H1 (cell line): ENCODE data around the gene HMG20A. TPM values are rescaled to one million over a fixed set of nuclear protein-coding genes. Genes with fewer than 3 reads are reported as not detected.

ENCODE experiments used
- CBX8 ChIP-seq: fragments of 300-800, 300-1000 bp; sonication (generic); IDR thresholded peaks from 2 replicates; pipeline ENCODE4 v1.7.1; 2016; ENCODE audit warnings: low read depth, low read length, borderline replicate concordance
- HDAC2 ChIP-seq, 2 experiments: fragments of 300-600 bp in 1 of 2; sonication (generic) in 1 of 2; IDR thresholded peaks; 2 replicates each; pipeline ENCODE4 v1.6.1; 2011 to 2012; ENCODE audit warnings: low read depth in 2 of 2, low read length in 2 of 2, mild to moderate bottlenecking in 2 of 2, moderate library complexity in 2 of 2, borderline replicate concordance in 1 of 2, inconsistent platforms in 1 of 2
- PHF8 ChIP-seq: fragments of 200-600 bp; sonication (generic); conservative IDR thresholded peaks from 2 replicates; pipeline ENCODE4 v1.7.1; 2012; ENCODE audit warnings: low read depth, mild to moderate bottlenecking, inconsistent platforms, low read length, moderate library complexity
- POU5F1 ChIP-seq: IDR thresholded peaks from 2 replicates; pipeline ENCODE4 v1.6.1; 2011; ENCODE audit warnings: low read depth, mild to moderate bottlenecking, low read length, moderate library complexity
- RXRA ChIP-seq: IDR thresholded peaks from 2 replicates; pipeline ENCODE4 v1.6.1; 2011; ENCODE audit warnings: low read depth, mild to moderate bottlenecking, low read length, moderate library complexity; ENCODE audit not compliant: insufficient read depth
- SIRT6 ChIP-seq: IDR thresholded peaks from one replicate; pipeline ENCODE4 v1.7.1; 2012; ENCODE audit warnings: low read length, inconsistent platforms
- SUZ12 ChIP-seq: fragments of 200-600 bp; sonication (generic); IDR thresholded peaks from 2 replicates; pipeline ENCODE4 v1.6.1; 2012; ENCODE audit warnings: mild to moderate bottlenecking, inconsistent platforms, low read length, moderate library complexity, mixed read lengths
- TBP ChIP-seq: IDR thresholded peaks from 2 replicates; pipeline ENCODE4 v1.6.1; 2011; ENCODE audit warnings: low read depth, low read length, improper control_type of control experiment
- ZNF274 ChIP-seq: IDR thresholded peaks from 2 replicates; pipeline ENCODE4 v1.7.0; 2012; ENCODE audit warnings: low read length, borderline replicate concordance; ENCODE audit errors: extremely low read depth
- polyA plus RNA-seq, 7 experiments: library from polyadenylated mRNA; depleted of rRNA in 3 of 7; stranded (reverse) in 5 of 7; unstranded in 2 of 7; fragments of >200 nt in 5 of 7; fragments of 200-250 nt in 2 of 7; gene quantifications; 1 replicate in 5 of 7; 2 replicates in 1 of 7; 4 replicates in 1 of 7; pipeline versions ENCODE4 v1.2.1 to v1.2.3, GENCODE V29; 2011 to 2013; ENCODE audit warnings: missing spikeins in 2 of 7, mixed read lengths in 2 of 7
- total RNA-seq: library from RNA; stranded (reverse); fragmentation: NEBNext Ultra II Directional; extraction: Animal tissue kit (Norgen Biotek cat#: 25700); gene quantifications from 2 replicates; pipeline ENCODE4 v1.2.1, GENCODE V29; 2021
- TF ChIP-seq, protein P1 (sequence below): fragments of 300-600 bp; sonication (generic); IDR thresholded peaks from 2 replicates; pipeline ENCODE4 v1.7.1; 2012; ENCODE audit warnings: low read length, moderate library complexity, mild to moderate bottlenecking, inconsistent platforms; ENCODE audit not compliant: insufficient replicate concordance

Gene HMG20A
- total and polyA plus RNA-seq, 2 of the 8 experiments (the other 6 are each of a cell fraction or from before 2014, with no cell fraction given) = 52.1 to 59.7 TPM

GRCh38 chr15:77419836-77420609, 665 bp upstream of the HMG20A start, which contains the start of gene PEAK1 (continued):
- TF ChIP-seq, protein P1, sequence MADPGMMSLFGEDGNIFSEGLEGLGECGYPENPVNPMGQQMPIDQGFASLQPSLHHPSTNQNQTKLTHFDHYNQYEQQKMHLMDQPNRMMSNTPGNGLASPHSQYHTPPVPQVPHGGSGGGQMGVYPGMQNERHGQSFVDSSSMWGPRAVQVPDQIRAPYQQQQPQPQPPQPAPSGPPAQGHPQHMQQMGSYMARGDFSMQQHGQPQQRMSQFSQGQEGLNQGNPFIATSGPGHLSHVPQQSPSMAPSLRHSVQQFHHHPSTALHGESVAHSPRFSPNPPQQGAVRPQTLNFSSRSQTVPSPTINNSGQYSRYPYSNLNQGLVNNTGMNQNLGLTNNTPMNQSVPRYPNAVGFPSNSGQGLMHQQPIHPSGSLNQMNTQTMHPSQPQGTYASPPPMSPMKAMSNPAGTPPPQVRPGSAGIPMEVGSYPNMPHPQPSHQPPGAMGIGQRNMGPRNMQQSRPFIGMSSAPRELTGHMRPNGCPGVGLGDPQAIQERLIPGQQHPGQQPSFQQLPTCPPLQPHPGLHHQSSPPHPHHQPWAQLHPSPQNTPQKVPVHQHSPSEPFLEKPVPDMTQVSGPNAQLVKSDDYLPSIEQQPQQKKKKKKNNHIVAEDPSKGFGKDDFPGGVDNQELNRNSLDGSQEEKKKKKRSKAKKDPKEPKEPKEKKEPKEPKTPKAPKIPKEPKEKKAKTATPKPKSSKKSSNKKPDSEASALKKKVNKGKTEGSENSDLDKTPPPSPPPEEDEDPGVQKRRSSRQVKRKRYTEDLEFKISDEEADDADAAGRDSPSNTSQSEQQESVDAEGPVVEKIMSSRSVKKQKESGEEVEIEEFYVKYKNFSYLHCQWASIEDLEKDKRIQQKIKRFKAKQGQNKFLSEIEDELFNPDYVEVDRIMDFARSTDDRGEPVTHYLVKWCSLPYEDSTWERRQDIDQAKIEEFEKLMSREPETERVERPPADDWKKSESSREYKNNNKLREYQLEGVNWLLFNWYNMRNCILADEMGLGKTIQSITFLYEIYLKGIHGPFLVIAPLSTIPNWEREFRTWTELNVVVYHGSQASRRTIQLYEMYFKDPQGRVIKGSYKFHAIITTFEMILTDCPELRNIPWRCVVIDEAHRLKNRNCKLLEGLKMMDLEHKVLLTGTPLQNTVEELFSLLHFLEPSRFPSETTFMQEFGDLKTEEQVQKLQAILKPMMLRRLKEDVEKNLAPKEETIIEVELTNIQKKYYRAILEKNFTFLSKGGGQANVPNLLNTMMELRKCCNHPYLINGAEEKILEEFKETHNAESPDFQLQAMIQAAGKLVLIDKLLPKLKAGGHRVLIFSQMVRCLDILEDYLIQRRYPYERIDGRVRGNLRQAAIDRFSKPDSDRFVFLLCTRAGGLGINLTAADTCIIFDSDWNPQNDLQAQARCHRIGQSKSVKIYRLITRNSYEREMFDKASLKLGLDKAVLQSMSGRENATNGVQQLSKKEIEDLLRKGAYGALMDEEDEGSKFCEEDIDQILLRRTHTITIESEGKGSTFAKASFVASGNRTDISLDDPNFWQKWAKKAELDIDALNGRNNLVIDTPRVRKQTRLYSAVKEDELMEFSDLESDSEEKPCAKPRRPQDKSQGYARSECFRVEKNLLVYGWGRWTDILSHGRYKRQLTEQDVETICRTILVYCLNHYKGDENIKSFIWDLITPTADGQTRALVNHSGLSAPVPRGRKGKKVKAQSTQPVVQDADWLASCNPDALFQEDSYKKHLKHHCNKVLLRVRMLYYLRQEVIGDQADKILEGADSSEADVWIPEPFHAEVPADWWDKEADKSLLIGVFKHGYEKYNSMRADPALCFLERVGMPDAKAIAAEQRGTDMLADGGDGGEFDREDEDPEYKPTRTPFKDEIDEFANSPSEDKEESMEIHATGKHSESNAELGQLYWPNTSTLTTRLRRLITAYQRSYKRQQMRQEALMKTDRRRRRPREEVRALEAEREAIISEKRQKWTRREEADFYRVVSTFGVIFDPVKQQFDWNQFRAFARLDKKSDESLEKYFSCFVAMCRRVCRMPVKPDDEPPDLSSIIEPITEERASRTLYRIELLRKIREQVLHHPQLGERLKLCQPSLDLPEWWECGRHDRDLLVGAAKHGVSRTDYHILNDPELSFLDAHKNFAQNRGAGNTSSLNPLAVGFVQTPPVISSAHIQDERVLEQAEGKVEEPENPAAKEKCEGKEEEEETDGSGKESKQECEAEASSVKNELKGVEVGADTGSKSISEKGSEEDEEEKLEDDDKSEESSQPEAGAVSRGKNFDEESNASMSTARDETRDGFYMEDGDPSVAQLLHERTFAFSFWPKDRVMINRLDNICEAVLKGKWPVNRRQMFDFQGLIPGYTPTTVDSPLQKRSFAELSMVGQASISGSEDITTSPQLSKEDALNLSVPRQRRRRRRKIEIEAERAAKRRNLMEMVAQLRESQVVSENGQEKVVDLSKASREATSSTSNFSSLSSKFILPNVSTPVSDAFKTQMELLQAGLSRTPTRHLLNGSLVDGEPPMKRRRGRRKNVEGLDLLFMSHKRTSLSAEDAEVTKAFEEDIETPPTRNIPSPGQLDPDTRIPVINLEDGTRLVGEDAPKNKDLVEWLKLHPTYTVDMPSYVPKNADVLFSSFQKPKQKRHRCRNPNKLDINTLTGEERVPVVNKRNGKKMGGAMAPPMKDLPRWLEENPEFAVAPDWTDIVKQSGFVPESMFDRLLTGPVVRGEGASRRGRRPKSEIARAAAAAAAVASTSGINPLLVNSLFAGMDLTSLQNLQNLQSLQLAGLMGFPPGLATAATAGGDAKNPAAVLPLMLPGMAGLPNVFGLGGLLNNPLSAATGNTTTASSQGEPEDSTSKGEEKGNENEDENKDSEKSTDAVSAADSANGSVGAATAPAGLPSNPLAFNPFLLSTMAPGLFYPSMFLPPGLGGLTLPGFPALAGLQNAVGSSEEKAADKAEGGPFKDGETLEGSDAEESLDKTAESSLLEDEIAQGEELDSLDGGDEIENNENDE = no peak
- TF ChIP-seq TBP = peak; percentile 61; the same call in 1 of the 2 replicates
- TF ChIP-seq PHF8 = peak; percentile 71; the same call in 1 of the 2 replicates
- TF ChIP-seq SIRT6 = no peak
- TF ChIP-seq HDAC2 (IDR thresholded peaks at IDR 0.05; ENCODE audit: borderline replicate concordance in 1 of 2, low read depth in 2 of 2, low read length in 2 of 2) = peak; percentile 47 to 96; a peak in 3 of 4 replicates
- peak; percentile 31; the same call in 1 of the 2 replicates for TF ChIP-seq SUZ12
- TF ChIP-seq POU5F1 = no peak
- no peak for TF ChIP-seq ZNF274
- no peak for TF ChIP-seq RXRA
- no peak for TF ChIP-seq CBX8
